GM12878 (cell line): ENCODE results near the gene PSMB5.

Experiments used
- BRCA1 ChIP-seq: IDR thresholded peaks from 2 replicates; pipeline ENCODE4 v1.6.1; 2011; ENCODE audit warnings: low read depth, low read length, improper control_type of control experiment
- EZH2 ChIP-seq: IDR thresholded peaks from 2 replicates; pipeline ENCODE4 v1.6.1; 2012; ENCODE audit warnings: low read depth, mild to moderate bottlenecking, control low read depth, inconsistent platforms, low read length, borderline replicate concordance; ENCODE audit not compliant: control insufficient read depth
- HCFC1 ChIP-seq: fragments of 150-350 bp; IDR thresholded peaks from 2 replicates; pipeline ENCODE4 v1.6.1; 2014; ENCODE audit warnings: low read length
- HDGF ChIP-seq: fragments of 450-650 bp; IDR thresholded peaks from 2 replicates; pipeline ENCODE4 v1.6.1; 2016; ENCODE audit warnings: antibody characterized with exemption
- POLR2AphosphoS5 ChIP-seq: IDR thresholded peaks from 2 replicates; pipeline ENCODE4 v1.6.1; 2011; ENCODE audit warnings: mild to moderate bottlenecking, low read length, inconsistent platforms
- SMC3 ChIP-seq: IDR thresholded peaks from 2 replicates; pipeline ENCODE4 v1.6.1; 2011; ENCODE audit warnings: low read length, improper control_type of control experiment, borderline replicate concordance
- SREBF2 ChIP-seq: IDR thresholded peaks from 2 replicates; pipeline ENCODE4 v1.6.1; 2012; ENCODE audit warnings: mild to moderate bottlenecking, low read length
- STAT3 ChIP-seq: IDR thresholded peaks from 2 replicates; pipeline ENCODE4 v1.6.1; 2011; ENCODE audit warnings: low read depth, low read length, improper control_type of control experiment

- TF ChIP-seq BRCA1 (no peak), HDGF (peak; percentile 72; the same call in 1 of the 2 replicates), POLR2AphosphoS5 (no peak), EZH2 (no peak), HCFC1 (no peak), SMC3 (peak; percentile 45; the same call in 1 of the 2 replicates), SREBF2 (no peak), STAT3 (no peak)
Measured at GRCh38 chr14:23056145-23056955, 21.6 kb upstream of the PSMB5 start.
